SK-MEL-5 (cell line): ENCODE data around the gene SPHK2. TPM values are rescaled to one million over a fixed set of nuclear protein-coding genes. Genes with fewer than 3 reads are reported as not detected.
A peak's percentile ranks its signal among the peaks of the same experiment; 100 is the strongest.
"Not testable (repeated sequence)": the region's sequence is repeated elsewhere in the genome, so short reads cannot be mapped to it uniquely, and the experiment has no call there.

Experiments
- DNase-seq: peaks from one replicate; pipeline ENCODE4 v3.0.0-alpha.2; 2016; ENCODE audit warnings: low read depth, low spot score
- in situ Hi-C: cut with HindIII; loops from 2 replicates; pipeline ENCODE4 v1.10.0; 2016; ENCODE audit warnings: low sequenced_read_pairs, high pct_unique_total_duplicates, low pct_unique_long_range_greater_than_20kb
- total RNA-seq: library from RNA; depleted of rRNA; stranded (reverse); fragments of >200 nt; shearing (Covaris generic); gene quantifications from 2 replicates; pipeline ENCODE4 v1.2.3, GENCODE V29; 2014

SPHK2 gene
- total RNA-seq, 1 experiment from 2014 or later: 4.8 TPM

GRCh38 chr19:48665786-48666185, 46.5 kb downstream of the SPHK2 start:
- DNase-seq: no peak
- in situ Hi-C loops: no loop called here

GRCh38 chr19:48668332-48668731, 49.0 kb downstream of the SPHK2 start:
- in situ Hi-C loops: no loop called here

GRCh38 chr19:48668761-48669160, 49.5 kb downstream of the SPHK2 start:
- DNase-seq: no peak
- in situ Hi-C loops: no loop called here

More at GRCh38 chr19:48668332-48668731, 49.0 kb downstream of the SPHK2 start:
- DNase-seq: no peak

- DNase-seq: no peak
- in situ Hi-C loops: no loop called here
Measured at GRCh38 chr19:48669903-48670668, 50.8 kb downstream of the SPHK2 start.

GRCh38 chr19:48670699-48671445, 51.6 kb downstream of the SPHK2 start:
- in situ Hi-C loops: no loop called here
- DNase-seq: no peak

GRCh38 chr19:48671446-48671995, 52.2 kb downstream of the SPHK2 start:
- in situ Hi-C loops: no loop called here
- no peak for DNase-seq

GRCh38 chr19:48672994-48673393, 53.7 kb downstream of the SPHK2 start, which contains the start of gene NTN5:
NTN5 (minus strand) TSS chr19:48673017; CDS start chr19:48670986, 2,031 bp downstream.
- DNase-seq: no peak
- in situ Hi-C loops: no loop called here

GRCh38 chr19:48673436-48674100, 54.3 kb downstream of the SPHK2 start:
- in situ Hi-C loops: no loop called here
- no peak for DNase-seq

- no peak for DNase-seq
- in situ Hi-C loops: no loop called here
Measured at GRCh38 chr19:48674216-48674809, 55.0 kb downstream of the SPHK2 start.

- peak; percentile 95 for DNase-seq
- in situ Hi-C loops: no loop called here
Measured at GRCh38 chr19:48674921-48675824, 55.9 kb downstream of the SPHK2 start.

GRCh38 chr19:48676487-48676886, 57.2 kb downstream of the SPHK2 start:
- no peak for DNase-seq
- in situ Hi-C loops: no loop called here

- DNase-seq: no peak
- in situ Hi-C loops: no loop called here
Measured at GRCh38 chr19:48676887-48677286, 57.6 kb downstream of the SPHK2 start.

GRCh38 chr19:48678201-48678600, 58.9 kb downstream of the SPHK2 start:
- in situ Hi-C loops: no loop called here
- DNase-seq: no peak

- DNase-seq, in situ Hi-C loops: not testable (repeated sequence)
Measured at GRCh38 chr19:48680006-48680405, 60.7 kb downstream of the SPHK2 start.
